BJ (cell line): Measurements from ENCODE around the gene RNASE9. TPM values are rescaled to one million over a fixed set of nuclear protein-coding genes. Genes with fewer than 3 reads are reported as not detected.

Experiments used
- CTCF ChIA-PET: fragments of 350-600 bp; formaldehyde crosslinking; extraction: SDS; loops from one replicate; lab custom pipeline; 2021; ENCODE audit warnings: antibody characterized with exemption, inconsistent platforms; lab: Yijun Ruan, JAX
- POLR2A ChIA-PET: fragments of 300-600 bp; sonication (Branson Sonifier 250); formaldehyde crosslinking; extraction: SDS; loops from one replicate; lab custom pipeline; 2021; ENCODE audit warnings: antibody characterized with exemption; lab: Charles Lee
- DNase-seq: peaks from one replicate; pipeline ENCODE4 v3.0.0-alpha.2; 2011; ENCODE audit warnings: low read depth
- H3K27me3 ChIP-seq: 2 replicates; pipeline ENCODE4 v1.6.0; 2011; ENCODE audit warnings: low read length; ENCODE audit not compliant: control insufficient read depth, insufficient read depth
- H3K36me3 ChIP-seq: 2 replicates; pipeline ENCODE4 v1.5.1; 2011; ENCODE audit warnings: low read length; ENCODE audit not compliant: control insufficient read depth, insufficient read depth
- H3K4me3 ChIP-seq: 2 replicates; pipeline ENCODE4 v1.5.1; 2011; ENCODE audit warnings: low read depth, mild to moderate bottlenecking, control low read depth, low read length
- polyA minus RNA-seq: library from RNA; depleted of rRNA, polyadenylated mRNA; stranded (reverse); fragments of >200 nt; gene quantifications from 2 replicates; pipeline ENCODE4 v1.2.3, GENCODE V29; 2011; rRNA and poly(A)+ RNA removed
- polyA plus RNA-seq: library from polyadenylated mRNA; depleted of rRNA; stranded (reverse); fragments of >200 nt; gene quantifications from 2 replicates; pipeline ENCODE4 v1.2.3, GENCODE V29; 2011; rRNA removed
- TF ChIP-seq, protein P1 (sequence below): IDR thresholded peaks from 2 replicates; pipeline ENCODE4 v1.5.1; 2011; ENCODE audit warnings: low read depth, mild to moderate bottlenecking, control low read depth, inconsistent platforms, low read length, moderate library complexity; ENCODE audit not compliant: insufficient read depth

RNASE9 gene
- polyA plus RNA-seq: not detected in 2 replicates
- 0.05 TPM in 1 of 2 replicates, not detected in the other for polyA minus RNA-seq

DNA sequence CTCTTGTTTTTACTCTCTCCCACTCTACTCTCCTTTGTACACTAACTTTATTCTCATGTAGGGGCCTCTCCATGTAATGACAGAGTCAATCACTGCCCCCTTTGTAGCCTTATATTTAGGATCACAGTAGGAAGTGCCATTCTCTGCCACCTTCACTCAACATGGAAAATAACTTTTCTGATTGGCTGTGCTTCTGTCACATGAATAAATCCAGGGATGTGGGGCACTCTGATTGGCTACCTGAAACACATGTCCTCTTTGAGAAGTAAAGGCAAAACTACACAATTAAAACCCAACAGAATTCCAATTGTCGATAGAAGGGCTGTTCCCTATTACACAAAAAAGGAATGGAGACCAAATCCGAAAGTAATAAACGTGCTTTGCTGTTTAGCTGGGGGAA is at the start of gene RNASE9:
RNASE9 (minus strand) TSS at position 87 of the 400 bp plus-strand sequence.
- ChIA-PET CTCF (no interaction called here), POLR2A (no interaction called here)
- TF ChIP-seq, protein P1, sequence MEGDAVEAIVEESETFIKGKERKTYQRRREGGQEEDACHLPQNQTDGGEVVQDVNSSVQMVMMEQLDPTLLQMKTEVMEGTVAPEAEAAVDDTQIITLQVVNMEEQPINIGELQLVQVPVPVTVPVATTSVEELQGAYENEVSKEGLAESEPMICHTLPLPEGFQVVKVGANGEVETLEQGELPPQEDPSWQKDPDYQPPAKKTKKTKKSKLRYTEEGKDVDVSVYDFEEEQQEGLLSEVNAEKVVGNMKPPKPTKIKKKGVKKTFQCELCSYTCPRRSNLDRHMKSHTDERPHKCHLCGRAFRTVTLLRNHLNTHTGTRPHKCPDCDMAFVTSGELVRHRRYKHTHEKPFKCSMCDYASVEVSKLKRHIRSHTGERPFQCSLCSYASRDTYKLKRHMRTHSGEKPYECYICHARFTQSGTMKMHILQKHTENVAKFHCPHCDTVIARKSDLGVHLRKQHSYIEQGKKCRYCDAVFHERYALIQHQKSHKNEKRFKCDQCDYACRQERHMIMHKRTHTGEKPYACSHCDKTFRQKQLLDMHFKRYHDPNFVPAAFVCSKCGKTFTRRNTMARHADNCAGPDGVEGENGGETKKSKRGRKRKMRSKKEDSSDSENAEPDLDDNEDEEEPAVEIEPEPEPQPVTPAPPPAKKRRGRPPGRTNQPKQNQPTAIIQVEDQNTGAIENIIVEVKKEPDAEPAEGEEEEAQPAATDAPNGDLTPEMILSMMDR: no peak

DNA sequence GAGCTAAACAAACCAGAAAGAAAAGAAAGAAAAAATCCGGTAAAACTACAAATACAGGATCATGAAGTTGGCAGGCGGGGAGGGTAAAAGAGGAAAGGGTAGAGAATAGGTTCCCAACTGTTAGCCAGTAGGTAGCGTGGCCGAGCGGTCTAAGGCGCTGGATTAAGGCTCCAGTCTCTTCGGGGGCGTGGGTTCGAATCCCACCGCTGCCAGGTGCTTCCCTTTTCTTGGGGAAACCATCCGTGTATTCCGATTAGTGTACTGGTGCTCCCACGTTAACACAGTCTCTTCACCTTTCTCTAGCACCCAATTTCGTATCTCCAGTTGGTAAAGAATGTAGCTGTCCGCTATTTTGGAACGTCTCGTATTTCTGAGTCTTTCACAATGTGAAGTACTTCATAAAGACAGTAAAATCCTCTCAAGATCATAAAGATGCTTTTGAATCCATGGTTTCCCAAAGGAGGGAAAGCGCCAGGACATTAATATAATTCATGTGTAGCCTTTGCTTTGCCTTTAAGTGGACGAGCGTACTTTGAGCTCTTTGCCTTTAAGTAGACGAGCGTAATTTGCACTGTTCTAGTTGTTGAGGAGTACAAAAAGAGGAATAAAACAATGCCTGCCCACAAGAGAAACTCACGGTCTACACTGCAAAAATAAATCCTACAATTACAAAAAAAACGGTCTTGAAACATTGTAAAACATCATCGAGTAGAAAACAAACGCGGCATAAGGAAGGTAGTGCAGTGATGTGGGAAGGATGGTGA is 49.3 kb upstream of the RNASE9 start:
- DNase-seq: no peak
- POLR2A ChIA-PET: no interaction called here
- CTCF ChIA-PET: interaction anchor here (0.9 to 3.9 kb wide), 10 partner anchors 11 to 283 kb away, joined by 3 to 43 read pairs (median 8); partner anchors contain the start of genes CCNB1IP1, RNASE4 and TEP1
- Histone ChIP-seq H3K4me3 (peak overlapping the region; percentile 78), H3K36me3 (no peaks in the 10 kb centered on the region), H3K27me3 (no peaks in the 10 kb centered on the region)
- TF ChIP-seq, protein P1: no peak

More for the DNA sequence above, at the start of gene RNASE9:
- Histone ChIP-seq H3K36me3 (no peaks in the 10 kb centered on the region), H3K4me3 (no peak within 1 kb of the TSS), H3K27me3 (no peaks in the 10 kb centered on the region)
- DNase-seq: no peak

DNA sequence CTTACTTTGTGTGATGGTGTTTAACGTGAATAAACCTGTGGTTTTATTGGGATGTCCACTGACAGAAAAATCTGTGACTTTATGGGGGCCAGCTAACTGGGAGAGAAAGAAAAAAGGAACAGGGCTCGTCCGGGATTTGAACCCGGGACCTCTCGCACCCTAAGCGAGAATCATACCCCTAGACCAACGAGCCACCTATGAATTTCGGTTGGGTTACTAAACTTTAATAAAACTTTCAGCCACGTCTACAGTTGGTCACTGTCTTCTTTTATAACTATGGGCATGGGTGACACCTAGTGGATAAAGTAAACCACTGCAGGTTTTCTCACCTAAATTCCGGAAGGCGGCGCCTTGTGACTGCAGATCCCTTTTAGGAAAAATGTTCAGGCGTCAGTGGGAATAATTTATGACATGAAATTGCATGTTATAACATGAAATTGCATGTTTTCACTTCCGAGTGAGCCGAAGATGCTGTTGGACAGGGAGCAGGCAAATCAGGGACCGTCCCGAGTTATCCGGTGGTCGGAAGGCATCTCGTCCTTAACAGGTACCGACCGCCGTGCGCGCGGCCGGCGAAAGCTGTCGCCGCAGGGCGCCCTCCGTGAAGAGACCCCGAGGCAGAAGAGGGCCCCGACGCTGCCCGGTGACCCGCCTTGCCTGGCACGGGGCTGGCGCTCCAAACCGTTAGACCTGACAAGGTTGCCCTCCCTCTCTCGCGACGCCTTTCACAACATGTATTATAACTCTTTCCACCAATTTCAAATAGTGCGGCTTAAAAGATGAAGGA is 48.6 kb upstream of the RNASE9 start:
- Histone ChIP-seq H3K27me3 (no peaks in the 10 kb centered on the region), H3K4me3 (peak overlapping the region; percentile 78), H3K36me3 (no peaks in the 10 kb centered on the region)
- TF ChIP-seq, protein P1: peak; percentile 84
- POLR2A ChIA-PET: no interaction called here
- DNase-seq: no peak
- CTCF ChIA-PET: interaction anchor here (0.6 to 3.9 kb wide), 22 partner anchors 10 to 1159 kb away, joined by 3 to 43 read pairs (median 5); partner anchors contain the start of genes CCNB1IP1, PARP2, RNASE4 and TEP1

DNA sequence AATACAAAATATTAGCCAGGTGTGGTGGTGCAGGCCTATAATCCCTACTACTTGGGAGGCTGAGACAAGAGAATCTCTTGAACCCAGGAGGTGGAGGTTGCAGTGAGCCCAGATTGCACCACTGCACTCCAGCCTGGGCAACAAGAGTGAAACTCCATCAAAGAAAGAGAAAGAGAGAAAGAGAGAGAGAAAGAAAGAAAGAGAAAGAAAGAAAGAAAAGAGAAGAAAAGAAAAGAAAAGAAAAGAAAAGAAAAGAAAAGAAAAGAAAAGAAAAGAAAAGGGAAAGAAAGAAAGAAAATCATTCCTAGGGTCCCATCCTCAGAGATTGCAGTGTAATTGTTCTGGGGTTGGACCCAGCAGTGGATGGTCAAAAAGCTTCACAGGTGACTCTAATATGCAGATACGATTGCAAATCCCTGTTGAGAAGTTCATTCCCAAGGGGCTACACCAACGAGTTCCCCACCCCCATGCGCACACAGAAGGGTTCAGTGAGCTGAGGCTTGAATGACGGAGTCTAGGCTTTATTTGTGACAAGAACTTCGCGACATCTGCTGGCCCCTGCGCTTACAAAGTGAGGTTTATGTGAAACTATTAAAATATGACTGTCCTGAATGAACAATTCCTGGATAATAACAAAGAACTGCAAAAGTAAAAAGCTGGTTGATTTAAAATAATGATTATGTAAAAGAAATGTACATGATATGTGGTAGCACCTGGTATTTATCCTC is 47.7 kb upstream of the RNASE9 start:
- no peak overlapping the region for H3K4me3 ChIP-seq
- ChIA-PET POLR2A (no interaction called here), CTCF (interaction anchor here (0.6 to 3.9 kb wide), 20 partner anchors 10 to 1160 kb away, joined by 3 to 43 read pairs (median 4); partner anchors contain the start of genes CCNB1IP1, PARP2, RNASE4 and TEP1)
- DNase-seq: no peak
- TF ChIP-seq, protein P1: no peak
- H3K36me3 ChIP-seq: no peaks in the 10 kb centered on the region
- no peaks in the 10 kb centered on the region for H3K27me3 ChIP-seq
